ENCODE results near the gene PNKP.

Gene PNKP

GRCh38 chr19:49857061-49857837, 10.1 kb downstream of the PNKP start:
- DNase-seq = no peak

- DNase-seq = no peak
Measured at GRCh38 chr19:49856574-49857021, 10.8 kb downstream of the PNKP start.

- DNase-seq = no peak
Measured at GRCh38 chr19:49855676-49856573, 11.5 kb downstream of the PNKP start.

- DNase-seq = no peak
Measured at GRCh38 chr19:49855277-49855675, 12.1 kb downstream of the PNKP start.

- no peak for DNase-seq
Measured at GRCh38 chr19:49854378-49855263, 12.8 kb downstream of the PNKP start.

GRCh38 chr19:49853852-49854377, 13.5 kb downstream of the PNKP start:
- no peak for DNase-seq

GRCh38 chr19:49852631-49853126, 14.7 kb downstream of the PNKP start:
- no peak for DNase-seq

GRCh38 chr19:49851456-49852259, 15.7 kb downstream of the PNKP start:
- no peak for DNase-seq

- peak; percentile 93 to 95 for DNase-seq
Measured at GRCh38 chr19:49850487-49851342, 16.7 kb downstream of the PNKP start, which contains the start of gene PTOV1. Gene PTOV1 (plus strand): TSS chr19:49851159.

GRCh38 chr19:49850221-49850486, 17.2 kb downstream of the PNKP start:
- no peak for DNase-seq

GRCh38 chr19:49849433-49850220, 17.7 kb downstream of the PNKP start:
- no peak for DNase-seq

- no peak for DNase-seq
Measured at GRCh38 chr19:49848938-49849337, 18.4 kb downstream of the PNKP start.

GRCh38 chr19:49847731-49848696, 19.4 kb downstream of the PNKP start:
- DNase-seq = peak; percentile 72 to 74

GRCh38 chr19:49846408-49846807, 21.0 kb downstream of the PNKP start:
- no peak for DNase-seq

GRCh38 chr19:49845414-49845813, 22.0 kb downstream of the PNKP start:
- DNase-seq = no peak

- peak; percentile 36 to 54 for DNase-seq
Measured at GRCh38 chr19:49844138-49845095, 23.0 kb downstream of the PNKP start.

- no peak for DNase-seq
Measured at GRCh38 chr19:49843265-49843664, 24.1 kb downstream of the PNKP start.
